HG03280 (cell line): ENCODE measurements around the gene MAPT.

ENCODE experiments used
- ATAC-seq: cut with Tn5 transposase; IDR thresholded peaks from one replicate; pipeline ENCODE4 v1.9.1; 2021; ENCODE audit warnings: mild to moderate bottlenecking, moderate library complexity; ENCODE audit not compliant: unreplicated experiment

Gene MAPT

DNA sequence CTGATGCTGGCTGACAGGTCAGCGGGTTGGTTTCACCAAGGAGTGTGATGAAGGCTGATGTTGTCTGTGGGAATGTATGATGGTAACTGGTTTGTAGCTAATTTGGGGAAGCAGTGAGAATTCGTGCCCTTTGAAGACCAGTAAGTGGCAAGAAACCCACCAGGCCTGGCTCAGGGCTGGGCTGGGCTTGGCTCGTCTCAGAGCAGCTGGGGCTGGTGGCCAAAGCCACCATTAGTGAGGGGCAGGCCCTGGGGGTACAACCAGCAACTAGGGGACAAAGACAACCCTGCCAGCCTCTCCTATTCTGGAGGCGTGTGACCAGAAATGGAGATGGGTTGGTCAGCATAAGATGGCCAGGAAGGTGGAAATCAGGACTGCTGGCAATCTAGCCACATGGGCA is 91.7 kb downstream of the MAPT start:
- ATAC-seq: no peak

DNA sequence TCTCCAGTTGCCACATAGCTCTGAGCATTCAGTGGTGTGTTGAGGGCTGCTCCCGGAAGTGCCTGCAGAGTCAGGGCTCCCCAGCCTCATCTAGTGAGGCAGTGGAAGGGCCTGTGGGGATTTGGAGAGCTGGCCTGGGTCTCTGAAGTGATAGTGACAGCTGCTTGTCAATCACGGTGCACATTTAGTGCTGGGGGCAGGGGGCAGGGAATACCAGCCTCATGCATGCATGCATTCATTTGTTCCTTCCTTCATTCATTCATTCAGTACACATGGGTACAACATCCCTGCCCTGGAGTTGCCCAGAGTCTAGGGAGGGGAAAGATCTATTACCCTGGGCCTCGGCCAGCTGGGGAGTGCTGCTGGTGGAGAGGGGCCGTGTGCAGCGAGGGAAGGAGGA is 93.4 kb downstream of the MAPT start:
- no peak for ATAC-seq

DNA sequence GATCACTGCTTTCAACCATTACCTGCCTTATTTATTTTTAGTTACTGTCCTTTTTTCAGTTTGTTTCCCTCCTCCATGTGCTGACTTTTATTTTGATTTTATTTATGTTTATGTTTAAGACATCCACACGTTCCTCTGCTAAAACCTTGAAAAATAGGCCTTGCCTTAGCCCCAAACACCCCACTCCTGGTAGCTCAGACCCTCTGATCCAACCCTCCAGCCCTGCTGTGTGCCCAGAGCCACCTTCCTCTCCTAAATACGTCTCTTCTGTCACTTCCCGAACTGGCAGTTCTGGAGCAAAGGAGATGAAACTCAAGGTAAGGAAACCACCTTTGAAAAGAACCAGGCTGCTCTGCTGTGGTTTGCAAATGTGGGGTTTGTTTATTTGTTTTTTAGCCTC is 95.4 kb downstream of the MAPT start:
- no peak for ATAC-seq

DNA sequence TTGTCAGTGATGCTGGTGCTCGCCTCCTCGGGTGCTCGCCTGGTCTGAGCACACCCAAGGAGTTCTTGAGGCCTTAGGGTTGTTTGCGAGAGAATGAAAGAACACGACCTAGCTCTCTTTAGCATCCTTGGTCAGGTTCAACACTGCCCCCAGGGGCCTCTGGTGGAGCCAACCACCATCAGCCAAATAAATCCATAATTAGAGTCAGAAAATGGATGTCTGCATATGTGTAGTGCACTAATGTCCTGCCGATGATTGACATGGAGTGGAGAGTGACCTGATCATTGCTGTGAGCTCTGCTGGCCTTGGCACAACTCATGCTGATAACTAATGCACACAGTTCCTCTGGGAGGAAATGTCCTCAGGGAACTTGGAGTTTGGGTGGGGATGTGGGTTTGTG is 96.5 kb downstream of the MAPT start:
- ATAC-seq: no peak

DNA sequence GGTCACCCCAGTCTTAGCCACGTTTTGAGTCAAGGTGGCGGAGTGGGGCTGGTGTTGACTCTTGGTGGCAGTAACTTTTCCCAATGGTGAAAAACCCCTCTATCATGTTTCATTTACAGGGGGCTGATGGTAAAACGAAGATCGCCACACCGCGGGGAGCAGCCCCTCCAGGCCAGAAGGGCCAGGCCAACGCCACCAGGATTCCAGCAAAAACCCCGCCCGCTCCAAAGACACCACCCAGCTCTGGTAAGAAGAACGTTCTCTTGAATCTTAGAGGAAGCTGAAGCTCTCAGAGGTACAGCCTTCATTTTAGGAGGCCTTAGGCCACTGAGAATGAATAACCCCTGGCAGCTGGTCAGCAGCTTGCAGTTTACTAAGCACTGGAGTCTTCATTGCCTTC is 97.0 kb downstream of the MAPT start:
- ATAC-seq: no peak

DNA sequence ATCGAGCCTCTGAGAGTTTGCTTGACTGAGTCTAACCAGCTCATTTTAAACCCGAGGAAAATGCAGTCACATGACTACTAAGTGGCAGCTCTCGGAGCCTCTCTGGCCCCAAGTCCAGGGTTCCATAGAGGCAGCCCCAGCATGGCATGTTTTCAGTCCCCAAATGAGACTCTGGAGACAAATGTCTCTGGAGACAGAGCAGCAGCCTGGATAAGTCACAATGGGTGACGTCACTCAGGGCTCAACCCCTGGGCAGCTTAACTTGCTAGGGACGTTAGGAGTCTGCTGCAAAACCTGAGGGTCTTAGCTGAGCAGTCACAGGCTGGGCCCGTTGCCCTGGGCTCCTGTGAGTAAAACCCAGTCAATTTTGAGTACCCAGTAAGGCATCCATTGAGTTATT is 97.8 kb downstream of the MAPT start:
- ATAC-seq: no peak

DNA sequence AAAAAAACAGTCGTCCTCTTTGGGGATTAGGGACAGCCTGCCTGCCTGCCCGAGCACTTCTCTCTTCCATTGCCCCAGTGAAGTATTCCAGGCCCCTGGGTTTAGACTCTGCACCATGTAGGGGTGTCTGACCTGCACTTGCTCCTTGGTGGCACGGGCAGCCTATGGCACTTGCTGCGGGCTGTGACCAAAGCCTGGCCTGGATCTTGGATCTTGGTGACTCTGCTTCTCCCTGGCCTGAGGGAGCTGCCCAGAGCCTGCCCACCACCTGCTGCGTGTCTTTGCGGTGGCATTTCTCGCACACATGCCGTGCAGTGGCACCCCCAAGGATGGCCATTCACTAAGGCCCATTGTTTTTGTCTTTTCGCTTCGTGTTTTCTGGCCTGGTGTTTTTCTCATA is 98.5 kb downstream of the MAPT start:
- no peak for ATAC-seq

DNA sequence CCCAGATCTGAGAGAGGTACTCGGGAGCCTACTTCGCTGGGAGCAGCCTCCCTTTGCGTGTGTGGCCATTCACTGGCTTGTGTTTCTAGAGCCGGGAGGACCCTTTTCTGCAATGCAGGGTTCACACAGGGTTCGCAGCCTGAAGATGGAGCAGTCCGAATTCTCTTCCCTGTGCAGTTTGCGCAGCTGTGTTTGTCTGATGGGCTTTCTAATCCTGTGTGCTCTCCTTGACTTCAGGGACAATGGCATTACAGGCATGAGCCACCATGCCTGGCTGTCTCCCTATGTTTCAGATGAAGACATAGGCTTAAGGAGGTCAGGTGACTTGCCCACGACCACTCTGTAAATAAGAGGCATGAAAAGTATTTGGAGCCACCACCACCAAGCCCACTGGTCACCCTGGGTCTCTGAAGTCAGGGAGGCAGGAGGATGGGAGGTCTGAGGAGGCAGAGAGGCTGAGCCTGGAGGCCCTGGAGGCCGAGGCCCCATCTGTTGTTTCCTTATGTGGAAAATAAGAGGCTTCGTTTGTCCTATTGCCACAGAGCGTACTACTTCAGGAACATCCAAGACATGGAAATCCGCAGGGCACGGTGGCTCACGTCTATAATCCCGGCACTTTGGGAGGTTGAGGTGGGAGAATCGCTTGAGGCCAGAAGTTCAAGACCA is 99.7 kb downstream of the MAPT start:
- no peak for ATAC-seq

DNA sequence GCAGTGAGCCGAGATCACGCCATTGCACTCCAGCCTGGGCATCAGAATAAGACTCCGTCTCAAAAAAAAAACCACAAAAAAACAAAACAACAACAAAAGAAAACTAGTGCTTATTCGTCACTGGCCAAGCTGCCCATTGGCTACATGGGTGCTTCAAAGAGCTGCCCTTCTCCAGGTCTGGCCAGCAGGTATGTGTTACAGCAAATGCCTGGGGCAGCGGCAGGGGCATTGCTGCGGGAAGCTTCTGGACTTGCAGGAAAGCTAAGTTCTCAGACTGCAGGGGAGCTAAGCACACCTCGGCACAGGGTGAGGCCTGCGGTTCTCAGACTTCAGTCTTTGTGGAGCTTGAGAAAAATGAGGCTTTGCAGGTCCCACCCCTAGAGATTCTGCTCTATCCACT is 100.6 kb downstream of the MAPT start:
- ATAC-seq: no peak

DNA sequence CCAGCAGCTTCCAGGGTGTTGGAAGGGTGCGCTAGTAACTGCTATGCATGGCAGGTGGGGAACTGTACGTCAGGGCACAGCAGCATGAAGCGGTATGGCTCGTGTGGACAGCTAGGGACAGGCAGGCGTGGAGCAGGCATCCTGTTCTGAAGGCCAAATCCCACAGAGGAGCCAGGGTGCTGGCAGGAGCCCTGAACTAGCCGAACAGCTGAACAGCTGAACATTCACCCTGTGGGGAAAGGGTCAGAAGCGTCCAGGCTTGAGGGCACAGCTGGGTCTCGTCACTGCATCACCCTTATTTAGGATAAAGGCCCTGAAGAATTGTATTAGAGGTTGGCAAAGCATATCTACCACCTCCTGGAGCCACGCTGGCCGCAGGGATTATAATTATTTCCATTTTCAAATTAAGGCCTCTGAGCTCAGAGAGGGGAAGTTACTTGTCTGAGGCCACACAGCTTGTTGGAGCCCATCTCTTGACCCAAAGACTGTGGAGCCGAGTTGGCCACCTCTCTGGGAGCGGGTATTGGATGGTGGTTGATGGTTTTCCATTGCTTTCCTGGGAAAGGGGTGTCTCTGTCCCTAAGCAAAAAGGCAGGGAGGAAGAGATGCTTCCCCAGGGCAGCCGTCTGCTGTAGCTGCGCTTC is 101.4 kb downstream of the MAPT start:
- ATAC-seq: no peak

DNA sequence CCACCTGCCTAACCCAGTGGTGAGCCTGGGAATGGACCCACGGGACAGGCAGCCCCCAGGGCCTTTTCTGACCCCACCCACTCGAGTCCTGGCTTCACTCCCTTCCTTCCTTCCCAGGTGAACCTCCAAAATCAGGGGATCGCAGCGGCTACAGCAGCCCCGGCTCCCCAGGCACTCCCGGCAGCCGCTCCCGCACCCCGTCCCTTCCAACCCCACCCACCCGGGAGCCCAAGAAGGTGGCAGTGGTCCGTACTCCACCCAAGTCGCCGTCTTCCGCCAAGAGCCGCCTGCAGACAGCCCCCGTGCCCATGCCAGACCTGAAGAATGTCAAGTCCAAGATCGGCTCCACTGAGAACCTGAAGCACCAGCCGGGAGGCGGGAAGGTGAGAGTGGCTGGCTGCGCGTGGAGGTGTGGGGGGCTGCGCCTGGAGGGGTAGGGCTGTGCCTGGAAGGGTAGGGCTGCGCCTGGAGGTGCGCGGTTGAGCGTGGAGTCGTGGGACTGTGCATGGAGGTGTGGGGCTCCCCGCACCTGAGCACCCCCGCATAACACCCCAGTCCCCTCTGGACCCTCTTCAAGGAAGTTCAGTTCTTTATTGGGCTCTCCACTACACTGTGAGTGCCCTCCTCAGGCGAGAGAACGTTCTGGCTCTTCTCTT is 102.1 kb downstream of the MAPT start:
- ATAC-seq: no peak

DNA sequence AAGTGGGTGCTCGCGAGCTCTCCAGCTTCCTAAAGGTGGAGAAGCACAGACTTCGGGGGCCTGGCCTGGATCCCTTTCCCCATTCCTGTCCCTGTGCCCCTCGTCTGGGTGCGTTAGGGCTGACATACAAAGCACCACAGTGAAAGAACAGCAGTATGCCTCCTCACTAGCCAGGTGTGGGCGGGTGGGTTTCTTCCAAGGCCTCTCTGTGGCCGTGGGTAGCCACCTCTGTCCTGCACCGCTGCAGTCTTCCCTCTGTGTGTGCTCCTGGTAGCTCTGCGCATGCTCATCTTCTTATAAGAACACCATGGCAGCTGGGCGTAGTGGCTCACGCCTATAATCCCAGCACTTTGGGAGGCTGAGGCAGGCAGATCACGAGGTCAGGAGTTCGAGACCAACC is 102.8 kb downstream of the MAPT start:
- no peak for ATAC-seq

DNA sequence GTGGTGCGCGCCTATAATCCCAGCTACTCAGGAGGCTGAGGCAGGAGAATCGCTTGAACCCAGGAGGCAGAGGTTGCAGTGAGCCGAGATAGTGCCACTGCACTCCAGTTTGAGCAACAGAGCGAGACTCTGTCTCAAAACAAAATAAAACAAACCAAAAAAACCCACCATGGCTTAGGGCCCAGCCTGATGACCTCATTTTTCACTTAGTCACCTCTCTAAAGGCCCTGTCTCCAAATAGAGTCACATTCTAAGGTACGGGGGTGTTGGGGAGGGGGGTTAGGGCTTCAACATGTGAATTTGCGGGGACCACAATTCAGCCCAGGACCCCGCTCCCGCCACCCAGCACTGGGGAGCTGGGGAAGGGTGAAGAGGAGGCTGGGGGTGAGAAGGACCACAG is 103.3 kb downstream of the MAPT start:
- ATAC-seq: no peak

DNA sequence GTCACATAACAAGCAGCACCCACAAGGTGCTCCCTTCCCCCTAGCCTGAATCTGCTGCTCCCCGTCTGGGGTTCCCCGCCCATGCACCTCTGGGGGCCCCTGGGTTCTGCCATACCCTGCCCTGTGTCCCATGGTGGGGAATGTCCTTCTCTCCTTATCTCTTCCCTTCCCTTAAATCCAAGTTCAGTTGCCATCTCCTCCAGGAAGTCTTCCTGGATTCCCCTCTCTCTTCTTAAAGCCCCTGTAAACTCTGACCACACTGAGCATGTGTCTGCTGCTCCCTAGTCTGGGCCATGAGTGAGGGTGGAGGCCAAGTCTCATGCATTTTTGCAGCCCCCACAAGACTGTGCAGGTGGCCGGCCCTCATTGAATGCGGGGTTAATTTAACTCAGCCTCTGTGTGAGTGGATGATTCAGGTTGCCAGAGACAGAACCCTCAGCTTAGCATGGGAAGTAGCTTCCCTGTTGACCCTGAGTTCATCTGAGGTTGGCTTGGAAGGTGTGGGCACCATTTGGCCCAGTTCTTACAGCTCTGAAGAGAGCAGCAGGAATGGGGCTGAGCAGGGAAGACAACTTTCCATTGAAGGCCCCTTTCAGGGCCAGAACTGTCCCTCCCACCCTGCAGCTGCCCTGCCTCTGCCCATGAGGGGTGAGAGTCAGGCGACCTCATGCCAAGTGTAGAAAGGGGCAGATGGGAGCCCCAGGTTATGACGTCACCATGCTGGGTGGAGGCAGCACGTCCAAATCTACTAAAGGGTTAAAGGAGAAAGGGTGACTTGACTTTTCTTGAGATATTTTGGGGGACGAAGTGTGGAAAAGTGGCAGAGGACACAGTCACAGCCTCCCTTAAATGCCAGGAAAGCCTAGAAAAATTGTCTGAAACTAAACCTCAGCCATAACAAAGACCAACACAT is 104.9 kb downstream of the MAPT start, which contains the start of gene STH:
STH (plus strand) TSS at position 264 of the 913 bp plus-strand sequence; CDS start at position 294, 30 bp downstream.
- ATAC-seq: no peak

DNA sequence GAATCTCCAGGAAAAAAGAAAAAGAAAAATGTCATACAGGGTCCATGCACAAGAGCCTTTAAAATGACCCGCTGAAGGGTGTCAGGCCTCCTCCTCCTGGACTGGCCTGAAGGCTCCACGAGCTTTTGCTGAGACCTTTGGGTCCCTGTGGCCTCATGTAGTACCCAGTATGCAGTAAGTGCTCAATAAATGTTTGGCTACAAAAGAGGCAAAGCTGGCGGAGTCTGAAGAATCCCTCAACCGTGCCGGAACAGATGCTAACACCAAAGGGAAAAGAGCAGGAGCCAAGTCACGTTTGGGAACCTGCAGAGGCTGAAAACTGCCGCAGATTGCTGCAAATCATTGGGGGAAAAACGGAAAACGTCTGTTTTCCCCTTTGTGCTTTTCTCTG is 105.5 kb downstream of the MAPT start:
- ATAC-seq: no peak

DNA sequence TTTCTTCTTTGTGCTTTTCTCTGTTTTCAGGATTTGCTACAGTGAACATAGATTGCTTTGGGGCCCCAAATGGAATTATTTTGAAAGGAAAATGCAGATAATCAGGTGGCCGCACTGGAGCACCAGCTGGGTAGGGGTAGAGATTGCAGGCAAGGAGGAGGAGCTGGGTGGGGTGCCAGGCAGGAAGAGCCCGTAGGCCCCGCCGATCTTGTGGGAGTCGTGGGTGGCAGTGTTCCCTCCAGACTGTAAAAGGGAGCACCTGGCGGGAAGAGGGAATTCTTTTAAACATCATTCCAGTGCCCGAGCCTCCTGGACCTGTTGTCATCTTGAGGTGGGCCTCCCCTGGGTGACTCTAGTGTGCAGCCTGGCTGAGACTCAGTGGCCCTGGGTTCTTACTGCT is 105.9 kb downstream of the MAPT start:
- no peak for ATAC-seq

DNA sequence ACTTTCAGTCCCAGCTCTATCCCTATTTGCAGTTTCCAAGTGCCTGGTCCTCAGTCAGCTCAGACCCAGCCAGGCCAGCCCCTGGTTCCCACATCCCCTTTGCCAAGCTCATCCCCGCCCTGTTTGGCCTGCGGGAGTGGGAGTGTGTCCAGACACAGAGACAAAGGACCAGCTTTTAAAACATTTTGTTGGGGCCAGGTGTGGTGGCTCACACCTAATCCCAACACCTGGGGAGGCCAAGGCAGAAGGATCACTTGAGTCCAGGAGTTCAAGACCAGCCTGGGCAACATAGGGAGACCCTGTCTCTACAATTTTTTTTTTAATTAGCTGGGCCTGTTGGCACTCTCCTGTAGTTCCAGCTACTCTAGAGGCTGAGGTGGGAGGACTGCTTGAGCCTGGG is 106.4 kb downstream of the MAPT start:
- ATAC-seq: no peak

DNA sequence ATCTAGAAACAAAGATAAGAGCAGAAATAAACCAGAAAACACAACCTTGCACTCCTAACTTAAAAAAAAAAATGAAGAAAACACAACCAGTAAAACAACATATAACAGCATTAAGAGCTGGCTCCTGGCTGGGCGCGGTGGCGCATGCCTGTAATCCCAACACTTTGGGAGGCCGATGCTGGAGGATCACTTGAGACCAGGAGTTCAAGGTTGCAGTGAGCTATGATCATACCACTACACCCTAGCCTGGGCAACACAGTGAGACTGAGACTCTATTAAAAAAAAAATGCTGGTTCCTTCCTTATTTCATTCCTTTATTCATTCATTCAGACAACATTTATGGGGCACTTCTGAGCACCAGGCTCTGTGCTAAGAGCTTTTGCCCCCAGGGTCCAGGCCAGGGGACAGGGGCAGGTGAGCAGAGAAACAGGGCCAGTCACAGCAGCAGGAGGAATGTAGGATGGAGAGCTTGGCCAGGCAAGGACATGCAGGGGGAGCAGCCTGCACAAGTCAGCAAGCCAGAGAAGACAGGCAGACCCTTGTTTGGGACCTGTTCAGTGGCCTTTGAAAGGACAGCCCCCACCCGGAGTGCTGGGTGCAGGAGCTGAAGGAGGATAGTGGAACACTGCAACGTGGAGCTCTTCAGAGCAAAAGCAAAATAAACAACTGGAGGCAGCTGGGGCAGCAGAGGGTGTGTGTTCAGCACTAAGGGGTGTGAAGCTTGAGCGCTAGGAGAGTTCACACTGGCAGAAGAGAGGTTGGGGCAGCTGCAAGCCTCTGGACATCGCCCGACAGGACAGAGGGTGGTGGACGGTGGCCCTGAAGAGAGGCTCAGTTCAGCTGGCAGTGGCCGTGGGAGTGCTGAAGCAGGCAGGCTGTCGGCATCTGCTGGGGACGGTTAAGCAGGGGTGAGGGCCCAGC is 107.3 kb downstream of the MAPT start:
- no peak for ATAC-seq

DNA sequence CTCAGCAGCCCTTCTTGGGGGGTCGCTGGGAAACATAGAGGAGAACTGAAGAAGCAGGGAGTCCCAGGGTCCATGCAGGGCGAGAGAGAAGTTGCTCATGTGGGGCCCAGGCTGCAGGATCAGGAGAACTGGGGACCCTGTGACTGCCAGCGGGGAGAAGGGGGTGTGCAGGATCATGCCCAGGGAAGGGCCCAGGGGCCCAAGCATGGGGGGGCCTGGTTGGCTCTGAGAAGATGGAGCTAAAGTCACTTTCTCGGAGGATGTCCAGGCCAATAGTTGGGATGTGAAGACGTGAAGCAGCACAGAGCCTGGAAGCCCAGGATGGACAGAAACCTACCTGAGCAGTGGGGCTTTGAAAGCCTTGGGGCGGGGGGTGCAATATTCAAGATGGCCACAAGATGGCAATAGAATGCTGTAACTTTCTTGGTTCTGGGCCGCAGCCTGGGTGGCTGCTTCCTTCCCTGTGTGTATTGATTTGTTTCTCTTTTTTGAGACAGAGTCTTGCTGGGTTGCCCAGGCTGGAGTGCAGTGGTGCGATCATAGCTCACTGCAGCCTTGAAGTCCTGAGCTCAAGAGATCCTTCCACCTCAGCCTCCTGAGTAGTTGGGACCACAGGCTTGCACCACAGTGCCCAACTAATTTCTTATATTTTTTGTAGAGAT is 108.1 kb downstream of the MAPT start:
- ATAC-seq: no peak

DNA sequence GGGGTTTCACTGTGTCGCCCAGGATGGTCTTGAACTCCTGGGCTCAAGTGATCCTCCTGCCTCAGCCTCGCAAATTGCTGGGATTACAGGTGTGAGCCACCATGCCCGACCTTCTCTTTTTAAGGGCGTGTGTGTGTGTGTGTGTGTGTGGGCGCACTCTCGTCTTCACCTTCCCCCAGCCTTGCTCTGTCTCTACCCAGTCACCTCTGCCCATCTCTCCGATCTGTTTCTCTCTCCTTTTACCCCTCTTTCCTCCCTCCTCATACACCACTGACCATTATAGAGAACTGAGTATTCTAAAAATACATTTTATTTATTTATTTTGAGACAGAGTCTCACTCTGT is 108.6 kb downstream of the MAPT start:
- no peak for ATAC-seq
